Stimulated activated CD4-positive, alpha-beta T cell treated with anti-CD3 and anti-CD28 coated beads, TNF-alpha, amount 100 ng/mL, for 24 hours (primary cell): ENCODE data around the gene MUC20.

Experiments
- DNase-seq, 3 experiments: peaks; one replicate each; pipeline ENCODE4 v3.0.0-alpha.2; 2020; ENCODE audit warnings: low read depth in 3 of 3

MUC20 gene

GRCh38 chr3:195755791-195756676, 35.3 kb downstream of the MUC20 start:
- DNase-seq = peak in 1 of 3 experiments; percentile 29

DNA sequence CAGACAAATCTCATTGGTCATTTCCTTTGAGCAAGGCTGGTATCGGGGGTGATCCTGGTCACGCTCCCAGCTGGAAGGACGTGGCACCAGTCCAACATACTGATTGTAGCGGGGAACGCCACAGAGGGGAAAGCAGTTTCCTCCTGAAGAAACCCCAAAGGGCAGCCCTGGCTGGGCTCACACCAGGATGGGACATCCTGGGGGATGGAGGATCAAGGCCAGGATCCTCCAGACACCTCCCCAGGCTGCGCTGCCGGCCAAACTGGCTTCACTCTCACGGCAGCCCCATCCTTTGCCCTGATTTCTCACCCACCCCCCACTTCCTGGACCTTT, 36.6 kb downstream of the MUC20 start:
- DNase-seq = no peak

GRCh38 chr3:195757827-195758226, 37.0 kb downstream of the MUC20 start:
- no peak for DNase-seq

DNA sequence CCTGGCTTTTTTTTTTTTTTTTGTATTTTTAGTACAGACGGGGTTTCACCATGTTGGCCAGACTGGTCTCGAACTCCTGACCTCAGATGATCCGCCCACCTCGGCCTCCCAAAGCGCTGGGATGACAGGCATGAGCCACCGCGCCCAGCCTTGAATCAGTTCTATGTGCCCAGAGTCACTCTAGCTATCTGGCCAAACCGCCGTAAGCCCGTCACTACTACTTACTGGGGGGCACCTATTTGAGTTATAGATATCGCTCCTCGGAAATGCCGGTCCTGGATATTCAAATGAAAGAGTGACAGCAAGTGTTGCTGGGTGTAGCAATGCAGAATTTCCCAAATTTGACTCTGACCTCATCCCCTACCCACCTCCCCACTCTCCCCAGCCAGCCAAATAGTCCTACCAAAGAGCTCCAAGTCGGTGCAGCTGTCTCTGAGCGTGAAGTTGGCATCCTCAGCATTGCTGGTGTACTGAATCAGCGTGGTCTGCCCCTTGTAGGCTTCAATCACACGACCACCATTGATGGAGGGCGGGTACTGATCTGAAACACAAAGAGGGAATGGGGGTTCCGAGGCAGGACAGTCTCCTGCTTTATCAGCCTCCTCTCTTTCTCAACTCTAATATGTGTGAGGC, 38.1 kb downstream of the MUC20 start:
- DNase-seq = no peak

- no peak for DNase-seq
These were observed 39.8 kb downstream of the MUC20 start for GRCh38 chr3:195760345-195761122.

DNA sequence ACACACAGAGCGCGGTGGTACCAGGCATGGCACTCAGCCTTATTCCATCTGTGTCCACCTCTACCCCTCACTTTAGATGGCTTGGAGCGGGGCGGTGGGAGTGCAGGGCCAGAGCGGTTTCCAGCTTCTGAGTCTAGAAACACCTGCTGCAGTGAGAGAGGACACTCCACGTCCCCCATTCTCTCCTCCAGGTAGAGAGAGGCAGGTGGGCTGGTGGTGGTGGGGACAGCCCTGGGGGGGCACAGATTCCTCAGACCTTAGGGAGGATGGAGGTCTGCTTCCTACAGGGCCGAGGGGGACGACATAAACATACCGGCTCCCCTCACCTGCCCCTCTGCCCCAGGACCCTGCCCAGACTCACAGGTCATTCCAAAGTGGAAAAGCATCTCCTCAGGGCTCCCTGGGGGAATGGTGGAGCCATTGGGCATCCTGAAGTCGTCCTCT, 40.4 kb downstream of the MUC20 start:
- no peak for DNase-seq

DNA sequence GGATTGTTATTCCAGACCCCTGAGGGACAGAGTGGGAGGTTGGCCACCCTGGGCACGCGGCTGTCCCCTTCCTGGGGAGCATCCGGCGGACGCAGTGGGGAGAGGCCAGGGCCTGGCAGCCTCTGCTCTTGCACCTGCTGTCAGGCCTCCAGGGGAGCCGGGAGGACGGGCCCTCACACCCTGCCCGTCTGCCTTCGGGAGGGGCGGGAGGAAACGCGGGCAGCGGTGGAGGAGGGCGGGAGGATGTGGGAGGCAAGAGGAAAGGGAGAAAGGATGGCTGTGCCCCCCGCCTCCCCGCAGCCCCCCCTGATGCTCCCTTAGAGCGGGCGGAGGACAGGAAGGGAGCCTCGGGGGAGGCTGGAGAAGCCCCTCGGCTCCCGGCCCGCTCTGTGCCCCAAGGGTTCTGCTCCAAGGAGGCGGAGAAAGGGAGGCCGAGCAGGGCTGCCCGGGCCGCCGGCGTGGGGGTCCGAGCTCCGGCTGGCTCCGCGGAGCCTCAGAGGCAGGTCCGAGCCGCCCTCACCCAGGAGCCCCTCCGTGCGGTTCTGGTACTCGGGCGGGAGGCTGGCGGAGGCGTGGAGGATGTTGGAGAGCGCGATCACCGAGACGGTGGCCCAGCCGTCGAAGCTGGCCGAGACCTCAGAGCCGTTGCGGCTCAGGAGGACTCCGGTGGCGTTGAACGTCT, 40.9 kb downstream of the MUC20 start:
- no peak for DNase-seq

- DNase-seq = no peak
These were observed 41.4 kb downstream of the MUC20 start for GRCh38 chr3:195762249-195762585.

DNA sequence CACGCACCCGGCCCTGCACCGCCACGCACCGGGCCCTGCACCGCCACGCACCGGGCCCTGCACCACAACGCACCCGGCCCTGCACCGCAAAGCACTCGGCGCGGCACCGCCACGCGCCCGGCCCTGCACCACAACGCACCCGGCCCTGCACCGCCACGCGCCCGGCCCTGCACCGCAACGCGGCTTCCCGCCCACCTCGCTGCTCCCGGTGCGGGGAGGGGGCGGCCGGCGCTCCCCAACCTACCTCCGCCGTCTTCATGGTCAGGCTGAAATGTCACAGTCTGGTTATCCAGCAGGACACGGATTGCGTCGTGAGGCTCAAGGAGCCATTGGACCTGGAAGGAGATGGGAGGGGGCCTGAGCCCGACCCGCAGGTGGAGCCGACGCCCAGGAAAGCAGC, 41.8 kb downstream of the MUC20 start:
- no peak for DNase-seq

DNA sequence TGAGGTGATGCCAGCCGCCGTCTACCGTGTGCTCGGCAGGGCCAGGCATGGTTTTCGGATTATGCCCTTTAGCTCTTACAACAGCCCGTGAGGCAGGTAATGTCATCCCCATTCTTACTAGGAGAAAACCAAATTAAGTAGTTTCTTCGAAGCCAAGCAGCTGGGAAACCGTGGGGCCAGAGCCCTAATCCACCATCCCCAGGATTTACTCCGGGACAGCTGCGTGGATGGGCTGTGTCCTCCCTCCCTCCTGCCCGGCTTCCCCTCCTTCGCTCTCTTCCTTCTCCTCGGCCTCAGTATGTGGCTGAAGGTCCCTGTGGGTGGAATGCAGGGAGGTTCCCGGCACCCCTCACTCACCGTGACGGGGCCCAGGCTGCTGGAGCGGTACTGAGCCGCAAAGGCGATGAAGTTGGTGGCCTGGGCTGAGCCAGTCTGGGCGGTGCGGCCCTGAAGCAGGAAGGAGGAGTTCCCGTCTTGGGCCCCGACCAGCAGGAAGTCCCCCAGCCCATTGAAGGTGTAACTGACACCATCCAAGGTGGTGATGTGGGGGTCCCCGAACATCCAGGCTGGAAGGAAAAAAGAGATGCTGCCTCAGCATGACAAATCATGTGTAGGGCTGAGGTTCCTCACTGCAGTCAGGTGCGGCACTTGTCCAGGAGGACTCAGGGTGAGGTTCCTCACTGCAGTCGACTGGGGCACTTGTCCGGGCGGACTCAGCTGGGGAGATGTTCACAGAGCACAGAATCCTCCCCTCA, 42.5 kb downstream of the MUC20 start:
- no peak for DNase-seq

DNA sequence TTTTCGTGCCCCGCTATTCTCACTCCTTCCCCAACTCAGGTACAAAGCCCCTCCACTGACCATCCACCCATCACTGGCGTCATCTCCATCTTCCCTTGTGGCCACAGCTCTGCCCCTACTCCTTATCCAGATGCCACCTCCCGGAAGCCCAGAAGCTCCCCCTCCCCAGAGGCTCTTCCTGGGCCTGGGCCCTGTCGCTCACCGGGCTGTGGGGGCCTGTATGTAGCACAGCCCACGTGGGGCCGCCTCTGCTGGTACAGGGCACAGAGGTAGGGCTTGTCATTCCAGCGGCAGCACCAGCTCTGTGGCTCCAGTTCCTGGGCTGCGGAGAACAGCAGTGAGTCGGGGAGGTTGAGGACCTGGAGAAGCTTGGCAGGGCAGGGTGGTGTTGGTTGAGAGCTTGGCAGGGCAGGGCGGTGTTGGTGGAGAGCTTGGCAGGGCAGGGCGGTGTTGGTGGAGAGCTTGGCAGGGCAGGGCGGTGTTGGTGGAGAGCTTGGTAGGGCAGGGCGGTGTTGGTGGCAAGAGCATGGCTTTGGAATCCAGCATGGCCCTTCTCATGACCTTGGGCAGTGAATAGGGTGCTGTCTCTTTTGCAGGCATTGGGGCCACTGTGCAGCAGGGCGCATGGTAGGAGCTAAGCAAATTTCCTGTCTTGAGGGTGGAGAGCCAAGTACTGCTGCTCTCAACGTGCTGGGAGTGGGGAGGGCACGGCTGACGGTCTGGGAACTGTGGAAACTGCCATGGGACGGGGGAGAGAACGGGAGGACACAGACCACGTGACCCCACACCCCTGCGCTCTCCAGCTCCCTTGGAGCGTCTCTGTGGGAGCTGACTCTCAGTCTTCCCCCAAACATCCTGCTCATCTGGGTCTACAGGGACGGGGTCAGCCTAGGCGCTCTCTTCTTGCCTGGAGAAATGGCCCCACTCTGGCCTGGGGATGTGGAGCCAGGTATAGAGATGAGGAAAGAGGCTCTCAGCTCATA, 43.4 kb downstream of the MUC20 start:
- DNase-seq = no peak

DNA sequence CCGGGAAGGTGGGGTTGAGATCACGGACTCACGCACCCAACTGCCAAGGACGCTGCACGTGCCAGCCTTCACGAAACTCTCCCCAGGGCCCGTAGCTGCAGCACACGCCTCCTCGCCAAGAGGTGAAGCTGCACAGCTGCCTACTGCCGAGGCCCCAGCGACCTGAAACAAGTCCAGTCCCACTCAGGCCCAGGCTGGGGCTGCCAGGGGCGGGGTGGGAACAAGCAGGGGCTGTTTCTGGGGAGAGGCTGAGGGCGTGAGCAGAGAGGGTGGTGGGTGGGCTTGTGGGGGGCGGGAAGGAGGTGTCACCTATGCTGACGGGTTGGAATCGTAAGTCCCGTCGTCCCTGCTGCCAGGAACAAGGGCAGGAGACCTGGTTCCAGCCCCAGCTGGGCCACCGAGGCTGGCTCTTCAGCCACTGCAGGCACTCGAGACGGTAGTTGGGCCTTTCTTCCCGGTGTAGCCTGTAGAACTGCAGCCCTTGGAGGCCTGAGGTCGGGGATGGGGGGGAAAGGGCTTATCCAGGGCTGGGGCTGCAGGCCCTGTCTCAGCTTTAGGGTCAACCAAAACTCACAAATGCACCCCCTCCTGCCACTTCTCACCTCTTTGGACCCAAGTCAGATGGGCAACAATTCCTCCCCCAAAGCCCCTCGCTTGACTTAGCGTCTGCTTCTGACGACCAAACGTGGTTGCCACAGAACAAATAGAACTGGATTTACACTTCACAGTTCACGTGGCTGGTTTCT, 44.4 kb downstream of the MUC20 start:
- no peak for DNase-seq

DNA sequence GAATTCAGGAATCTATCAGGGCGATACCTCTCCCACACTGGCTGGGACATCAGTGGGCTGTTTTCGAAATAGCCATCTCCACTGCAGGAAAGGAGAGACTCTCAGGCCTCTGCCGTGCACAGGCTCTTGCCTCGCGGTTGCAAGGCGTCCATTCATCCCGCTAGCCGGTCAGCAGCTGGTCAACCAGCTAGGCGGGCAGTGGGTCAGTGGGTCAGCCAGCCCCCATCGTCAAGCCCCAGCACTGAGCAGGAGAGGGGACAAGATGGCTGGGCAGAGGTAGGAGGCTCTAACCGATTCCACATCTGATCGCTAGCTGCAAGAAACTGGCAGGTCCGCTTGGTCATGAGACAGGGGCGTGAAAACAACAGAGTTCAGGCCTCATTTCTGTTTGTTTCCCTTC, 45.9 kb downstream of the MUC20 start:
- no peak for DNase-seq

GRCh38 chr3:195767792-195768191, 47.0 kb downstream of the MUC20 start:
- DNase-seq = no peak

GRCh38 chr3:195768414-195768813, 47.6 kb downstream of the MUC20 start:
- DNase-seq = no peak

- no peak for DNase-seq
These were observed 48.1 kb downstream of the MUC20 start for GRCh38 chr3:195768831-195769303.

DNA sequence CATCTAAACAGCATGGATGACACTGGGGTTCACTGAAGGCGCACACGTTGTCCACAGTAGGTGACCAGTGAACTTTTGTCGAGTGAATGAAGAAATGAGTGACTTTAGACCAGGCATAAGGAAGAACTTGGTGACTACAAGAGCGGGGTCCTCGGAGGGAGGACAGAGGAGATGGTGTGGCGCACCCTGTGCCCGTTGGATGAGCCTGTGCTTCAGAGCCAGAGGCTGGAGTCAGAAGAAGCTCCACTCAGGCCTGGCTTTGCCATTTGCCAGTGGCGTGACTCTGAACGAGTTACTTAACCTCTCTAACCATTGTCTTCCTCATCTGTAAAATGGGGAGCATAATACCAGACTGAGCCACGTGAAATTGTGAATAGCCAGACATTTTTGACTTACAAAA, 48.8 kb downstream of the MUC20 start:
- no peak for DNase-seq

- DNase-seq = no peak
These were observed 49.5 kb downstream of the MUC20 start for GRCh38 chr3:195770081-195770840.
